Neuronal stem cell (in vitro differentiated cells): ENCODE data around the gene DOLK.

Experiments used
- DNase-seq: peaks from one replicate; pipeline ENCODE4 v3.0.0-alpha.2; 2013; ENCODE audit warnings: low spot score
- H2AFZ ChIP-seq: one replicate; pipeline ENCODE4 v1.6.1; 2013; ENCODE audit warnings: mild to moderate bottlenecking, low read length, inconsistent platforms
- H2AK5ac ChIP-seq: 2 replicates; pipeline ENCODE4 v1.6.1; 2013; ENCODE audit warnings: low read depth, mild to moderate bottlenecking, inconsistent platforms, low read length, moderate library complexity, mixed read lengths
- H2BK120ac ChIP-seq: 2 replicates; pipeline ENCODE4 v1.6.1; 2013; ENCODE audit warnings: low read depth, mild to moderate bottlenecking, inconsistent platforms, low read length, moderate library complexity, mixed read lengths
- H2BK12ac ChIP-seq: one replicate; pipeline ENCODE4 v1.6.1; 2013; ENCODE audit warnings: low read length, inconsistent platforms
- H2BK15ac ChIP-seq: 2 replicates; pipeline ENCODE4 v1.6.1; 2013; ENCODE audit warnings: mild to moderate bottlenecking, low read length, inconsistent platforms, mixed read lengths
- H2BK5ac ChIP-seq: one replicate; pipeline ENCODE4 v1.6.1; 2013; ENCODE audit warnings: inconsistent platforms, mild to moderate bottlenecking, low read length, moderate library complexity
- H3K14ac ChIP-seq: one replicate; pipeline ENCODE4 v1.6.1; 2013; ENCODE audit warnings: low read length, inconsistent platforms
- H3K18ac ChIP-seq: 2 replicates; pipeline ENCODE4 v1.6.1; 2013; ENCODE audit warnings: low read length, inconsistent platforms
- H3K23ac ChIP-seq: 2 replicates; pipeline ENCODE4 v1.6.1; 2013; ENCODE audit warnings: low read depth, mild to moderate bottlenecking, mixed read lengths, low read length, inconsistent platforms; ENCODE audit not compliant: poor library complexity
- H3K27ac ChIP-seq: replicated peaks from 3 replicates; pipeline ENCODE4 v1.5.1; 2013; ENCODE audit warnings: low read length, inconsistent platforms
- H3K27me3 ChIP-seq, 3 experiments: 2 replicates each; pipeline ENCODE4 v1.6.1; 2013; ENCODE audit warnings: low read length in 3 of 3, mild to moderate bottlenecking in 2 of 3, inconsistent platforms in 1 of 3, low read depth in 1 of 3, mixed read lengths in 1 of 3, moderate library complexity in 1 of 3; ENCODE audit not compliant: control insufficient read depth in 3 of 3, insufficient read depth in 3 of 3
- H3K36me3 ChIP-seq, 2 donors: replicated peaks in 1 of 2; 2 replicates each; pipeline ENCODE4 v1.6.1; 2013; ENCODE audit warnings: low read length in 2 of 2; ENCODE audit not compliant: control insufficient read depth in 2 of 2, insufficient read depth in 2 of 2
- H3K4ac ChIP-seq: 2 replicates; pipeline ENCODE4 v1.6.1; 2013; ENCODE audit warnings: inconsistent platforms, mild to moderate bottlenecking, low read length, moderate library complexity
- H3K4me1 ChIP-seq, 2 donors: 1 replicate in 1 of 2; 2 replicates in 1 of 2; pipeline ENCODE4 v1.6.1; 2013; ENCODE audit warnings: low read length in 2 of 2, low read depth in 1 of 2; ENCODE audit not compliant: control insufficient read depth in 2 of 2, insufficient read depth in 1 of 2
- H3K4me2 ChIP-seq: one replicate; pipeline ENCODE4 v1.6.1; 2013; ENCODE audit warnings: mild to moderate bottlenecking, low read length, inconsistent platforms; ENCODE audit not compliant: insufficient read depth, poor library complexity, severe bottlenecking
- H3K4me3 ChIP-seq, 2 donors: 2 replicates each; pipeline ENCODE4 v1.5.1; 2013; ENCODE audit warnings: low read length in 2 of 2, mild to moderate bottlenecking in 2 of 2, inconsistent platforms in 1 of 2, moderate library complexity in 1 of 2
- H3K79me1 ChIP-seq: one replicate; pipeline ENCODE4 v1.6.1; 2013; ENCODE audit warnings: low read depth, mild to moderate bottlenecking, inconsistent platforms, low read length, moderate library complexity
- H3K9ac ChIP-seq: one replicate; pipeline ENCODE4 v1.6.1; 2013; ENCODE audit warnings: mild to moderate bottlenecking, low read depth, low read length, inconsistent platforms; ENCODE audit not compliant: poor library complexity
- H3K9me3 ChIP-seq, 2 donors: replicated peaks in 1 of 2; 2 replicates each; pipeline versions ENCODE3 to v1.6.1; 2013; ENCODE audit warnings: low read length in 2 of 2, mild to moderate bottlenecking in 2 of 2, inconsistent platforms in 1 of 2, low read depth in 1 of 2, mixed read lengths in 1 of 2, moderate library complexity in 1 of 2; ENCODE audit not compliant: control insufficient read depth in 2 of 2, insufficient read depth in 1 of 2
- H4K8ac ChIP-seq: one replicate; pipeline ENCODE4 v1.6.1; 2013; ENCODE audit warnings: low read depth, mild to moderate bottlenecking, inconsistent platforms, low read length, moderate library complexity
- H4K91ac ChIP-seq: one replicate; pipeline ENCODE4 v1.6.1; 2013; ENCODE audit warnings: low read length, low read depth, mild to moderate bottlenecking, inconsistent platforms; ENCODE audit not compliant: poor library complexity
- WGBS, 2 donors: extraction: QIAGEN DNeasy Blood & Tissue Kit; methylation state at CpG; one replicate each; pipeline ENCODE4 v1.1.7; 2013; ENCODE audit warnings: missing lambda C conversion rate in 2 of 2, mixed read lengths in 1 of 2; ENCODE audit not compliant: insufficient read length in 2 of 2, insufficient replicate concordance in 1 of 2; ENCODE audit errors: extremely low coverage in 2 of 2; 5-methylcytosine and 5-hydroxymethylcytosine counted together

The DOLK gene

GRCh38 chr9:128940946-128941755, 6.3 kb downstream of the DOLK start:
- H2BK5ac ChIP-seq = no peak overlapping the region
- peaks cover 8 to 10% of the 10 kb centered on the region in 2 donors for H3K36me3 ChIP-seq
- peak overlapping the region; percentile 38 for H2AFZ ChIP-seq
- H3K4ac ChIP-seq = no peak overlapping the region
- H2BK15ac ChIP-seq = no peak overlapping the region
- H3K79me1 ChIP-seq = peaks cover 6% of the 10 kb centered on the region
- no peak overlapping the region for H3K14ac ChIP-seq
- DNase-seq = no peak
- H3K9ac ChIP-seq = no peak overlapping the region
- H4K91ac ChIP-seq = no peak overlapping the region
- H3K27me3 ChIP-seq = no peaks in the 10 kb centered on the region
- no peak overlapping the region for H3K23ac ChIP-seq
- H3K18ac ChIP-seq = no peak overlapping the region
- peak overlapping the region; percentile 9 for H4K8ac ChIP-seq
- H3K27ac ChIP-seq = no peak overlapping the region
- no peak overlapping the region for H3K4me2 ChIP-seq
- peaks cover 0 to 8% of the 10 kb centered on the region in 2 donors for H3K4me1 ChIP-seq
- H2BK12ac ChIP-seq = no peak overlapping the region
- WGBS, 2 donors = no CpG with 5 or more reads among the region's 12 CpGs
- H3K4me3 ChIP-seq = no peak overlapping the region
- no peak overlapping the region for H2AK5ac ChIP-seq
- no peaks in the 10 kb centered on the region for H3K9me3 ChIP-seq
- H2BK120ac ChIP-seq = no peak overlapping the region

- Histone ChIP-seq H4K91ac (no peak overlapping the region), H3K18ac (no peak overlapping the region), H3K9me3 (no peaks in the 10 kb centered on the region), H2AK5ac (no peak overlapping the region), H2BK5ac (no peak overlapping the region), H3K4me2 (no peak overlapping the region), H3K27ac (no peak overlapping the region), H3K4ac (no peak overlapping the region), H3K9ac (no peak overlapping the region), H3K14ac (peak overlapping the region; percentile 23), H2BK120ac (no peak overlapping the region), H3K79me1 (peaks cover 6% of the 10 kb centered on the region), H3K23ac (no peak overlapping the region), H4K8ac (no peak overlapping the region), H3K27me3 (no peaks in the 10 kb centered on the region), H2AFZ (peak overlapping the region; percentile 38), H3K4me3 (no peak overlapping the region), H2BK15ac (no peak overlapping the region), H3K4me1 (peaks cover 0 to 8% of the 10 kb centered on the region in 2 donors), H3K36me3 (peaks cover under 1 to 4% of the 10 kb centered on the region in 2 donors), H2BK12ac (no peak overlapping the region)
- no CpG with 5 or more reads among the region's 15 CpGs for WGBS, 2 donors
- DNase-seq = no peak
These were observed 7.0 kb downstream of the DOLK start for GRCh38 chr9:128940271-128940921.

GRCh38 chr9:128937310-128938165, 9.9 kb downstream of the DOLK start:
- Histone ChIP-seq H3K9ac (no peak overlapping the region), H3K4ac (no peak overlapping the region), H2AK5ac (no peak overlapping the region), H3K27me3 (no peaks in the 10 kb centered on the region), H3K79me1 (peaks cover 2% of the 10 kb centered on the region), H3K4me1 (peaks cover 0 to 8% of the 10 kb centered on the region in 2 donors), H3K9me3 (no peaks in the 10 kb centered on the region), H2BK120ac (no peak overlapping the region), H3K4me3 (peak overlapping the region in 1 of 2 donors; percentile 46), H2BK12ac (no peak overlapping the region), H3K36me3 (no peaks in the 10 kb centered on the region), H2BK15ac (no peak overlapping the region), H3K14ac (no peak overlapping the region), H3K18ac (no peak overlapping the region), H3K4me2 (no peak overlapping the region), H3K23ac (no peak overlapping the region), H4K91ac (no peak overlapping the region), H2BK5ac (no peak overlapping the region), H2AFZ (peak overlapping the region; percentile 53), H3K27ac (no peak overlapping the region), H4K8ac (no peak overlapping the region)
- no peak for DNase-seq
- WGBS, 2 donors = no CpG with 5 or more reads among the region's 9 CpGs
